ENCODE measurements around the gene C1orf174. TPM values are rescaled to one million over a fixed set of nuclear protein-coding genes. Genes with fewer than 3 reads are reported as not detected.

Gene C1orf174
- total RNA-seq, 1 donor from 2014 or later: 20.9 TPM

DNA sequence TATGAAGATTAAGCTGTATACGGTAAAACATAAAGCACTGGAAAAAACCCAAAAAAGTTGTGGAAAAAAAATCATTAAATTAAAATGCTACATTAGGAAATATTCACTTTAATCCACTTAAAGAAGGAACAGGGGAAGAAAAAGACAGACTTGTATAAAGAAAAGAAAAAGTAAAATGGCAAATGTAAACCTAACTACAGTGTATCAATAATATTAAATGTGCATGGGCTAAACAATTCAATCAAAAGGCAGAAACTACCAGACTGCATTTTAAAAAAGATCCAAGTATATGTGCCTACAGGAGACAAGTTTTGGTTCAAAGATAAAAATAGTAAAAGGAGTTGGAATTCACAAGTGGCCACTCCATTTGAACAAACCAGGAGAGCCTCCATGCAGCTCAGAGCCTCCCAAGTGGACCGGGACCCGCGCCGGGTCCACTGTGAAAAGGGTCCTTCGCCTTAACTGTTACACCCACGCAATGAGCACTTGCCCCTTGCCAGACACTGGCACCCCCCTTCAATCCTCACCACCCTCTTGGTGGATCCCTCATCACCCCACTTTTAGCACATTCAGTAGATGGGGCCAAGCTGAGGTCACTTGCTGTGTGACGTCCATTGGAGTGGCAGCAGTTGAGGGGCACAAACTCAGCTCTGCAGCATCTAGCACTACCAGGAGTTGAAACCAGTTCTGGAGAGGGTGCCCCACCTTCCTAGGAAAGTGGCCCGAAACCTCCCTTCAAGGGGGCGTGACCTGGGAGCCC is 898 bp downstream of the C1orf174 start:
- peaks cover 0 to 4% (median 3%) of the 10 kb centered on the region in 3 donors for H3K9me3 ChIP-seq (ENCODE audit: control insufficient read depth in 3 of 3, low read length in 3 of 3)
- peak overlapping the region; percentile 83 to 99 (median 94) for H3K9ac ChIP-seq (ENCODE audit: low read depth in 1 of 3, low read length in 3 of 3)
- no peaks in the 10 kb centered on the region for H3K27me3 ChIP-seq (ENCODE audit: control insufficient read depth in 3 of 3, insufficient read depth in 3 of 3, low read length in 3 of 3)
- H3K4me3 ChIP-seq (ENCODE audit: low read length in 3 of 3): peak overlapping the region; percentile 73 to 95 (median 94)
- H3K4me1 ChIP-seq (ENCODE audit: control insufficient read depth in 3 of 3, insufficient read depth in 3 of 3, low read length in 3 of 3): peaks cover 6 to 27% (median 7%) of the 10 kb centered on the region in 3 donors
- H3K36me3 ChIP-seq (ENCODE audit: control insufficient read depth in 3 of 3, insufficient read depth in 3 of 3, low read length in 3 of 3): peaks cover 0 to 7% (median 4%) of the 10 kb centered on the region in 3 donors
- peak overlapping the region; percentile 94 for H3K27ac ChIP-seq (ENCODE audit: low read depth, low read length)

DNA sequence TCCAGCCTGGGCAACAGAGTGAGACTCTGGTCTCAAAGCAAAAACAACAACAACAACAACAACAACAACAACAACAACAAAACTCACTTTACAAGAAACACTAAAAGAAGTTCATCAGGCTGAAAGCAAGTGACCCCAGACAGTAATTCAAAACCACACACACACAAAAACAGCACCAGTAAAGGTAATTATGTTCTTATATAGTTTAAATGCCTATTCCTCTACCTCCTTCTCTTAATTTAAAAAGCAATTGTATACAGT is 1.7 kb downstream of the C1orf174 start:
- peaks cover 0 to 4% (median 3%) of the 10 kb centered on the region in 3 donors for H3K9me3 ChIP-seq (ENCODE audit: control insufficient read depth in 3 of 3, low read length in 3 of 3)
- no peak overlapping the region for H3K27ac ChIP-seq (ENCODE audit: low read depth, low read length)
- no peaks in the 10 kb centered on the region for H3K27me3 ChIP-seq (ENCODE audit: control insufficient read depth in 3 of 3, insufficient read depth in 3 of 3, low read length in 3 of 3)
- H3K36me3 ChIP-seq (ENCODE audit: control insufficient read depth in 3 of 3, insufficient read depth in 3 of 3, low read length in 3 of 3): peaks cover 0 to 7% (median 4%) of the 10 kb centered on the region in 3 donors
- no peak overlapping the region for H3K4me3 ChIP-seq (ENCODE audit: low read length in 3 of 3)
- H3K4me1 ChIP-seq (ENCODE audit: control insufficient read depth in 3 of 3, insufficient read depth in 3 of 3, low read length in 3 of 3): peaks cover 6 to 19% (median 7%) of the 10 kb centered on the region in 3 donors
- no peak overlapping the region for H3K9ac ChIP-seq (ENCODE audit: low read depth in 1 of 3, low read length in 3 of 3)

DNA sequence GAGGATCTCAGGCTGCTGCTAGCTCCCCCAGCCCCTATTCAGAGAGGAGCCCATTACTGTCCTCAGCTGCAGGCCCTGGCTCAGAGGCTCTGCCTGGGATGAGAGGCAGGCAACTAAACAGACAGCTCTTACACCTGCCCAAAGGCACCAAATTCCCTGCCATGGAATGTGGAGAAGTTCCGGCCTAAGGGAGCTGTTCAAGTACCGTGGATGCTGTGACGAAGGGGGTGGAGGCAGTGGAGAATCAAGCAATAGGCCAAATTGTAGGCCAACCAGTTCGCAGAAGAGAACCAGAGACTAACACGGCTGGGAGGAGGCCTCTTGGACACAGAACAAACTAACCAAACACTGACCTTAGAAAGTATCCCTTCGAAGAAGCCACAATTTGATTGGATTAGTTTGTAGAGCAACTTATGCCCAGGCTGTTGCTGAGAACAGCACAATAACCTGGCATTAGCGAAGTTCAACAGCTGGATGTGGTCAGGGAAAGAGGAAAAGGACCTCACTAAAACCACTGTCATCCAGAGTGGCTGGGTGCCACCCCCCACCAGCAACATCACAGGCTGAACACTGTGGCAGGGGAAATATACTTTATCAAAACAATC is 3.6 kb downstream of the C1orf174 start:
- no peaks in the 10 kb centered on the region for H3K27me3 ChIP-seq (ENCODE audit: control insufficient read depth in 3 of 3, insufficient read depth in 3 of 3, low read length in 3 of 3)
- peaks cover under 1 to 9% (median 5%) of the 10 kb centered on the region in 3 donors for H3K36me3 ChIP-seq (ENCODE audit: control insufficient read depth in 3 of 3, insufficient read depth in 3 of 3, low read length in 3 of 3)
- peaks cover 0 to 4% (median 3%) of the 10 kb centered on the region in 3 donors for H3K9me3 ChIP-seq (ENCODE audit: control insufficient read depth in 3 of 3, low read length in 3 of 3)
- no peak overlapping the region for H3K27ac ChIP-seq (ENCODE audit: low read depth, low read length)
- peaks cover 12 to 18% (median 12%) of the 10 kb centered on the region in 3 donors for H3K4me1 ChIP-seq (ENCODE audit: control insufficient read depth in 3 of 3, insufficient read depth in 3 of 3, low read length in 3 of 3)
- no peak overlapping the region for H3K4me3 ChIP-seq (ENCODE audit: low read length in 3 of 3)
- no peak overlapping the region for H3K9ac ChIP-seq (ENCODE audit: low read depth in 1 of 3, low read length in 3 of 3)

DNA sequence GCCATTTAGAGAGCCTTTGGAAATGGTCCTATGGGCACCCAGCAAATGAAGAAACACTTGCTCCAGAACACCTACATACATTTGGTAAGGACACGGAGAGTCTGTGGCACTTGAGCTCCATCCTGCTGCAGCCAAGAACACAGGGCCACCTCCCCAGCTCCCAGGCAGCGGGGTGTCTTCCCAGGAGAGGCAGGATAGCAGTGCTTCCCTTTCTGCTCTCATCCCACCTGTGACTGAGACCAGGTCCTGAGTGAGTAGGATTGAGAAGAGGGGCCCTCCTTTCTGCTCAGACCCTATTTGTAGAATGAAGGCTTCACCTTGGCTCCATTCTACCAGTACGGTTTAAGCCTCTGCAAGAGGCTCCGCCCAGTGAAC is 4.1 kb downstream of the C1orf174 start:
- Histone ChIP-seq H3K9me3 (ENCODE audit: control insufficient read depth in 3 of 3, low read length in 3 of 3) (peaks cover 0 to 4% (median 3%) of the 10 kb centered on the region in 3 donors), H3K27ac (ENCODE audit: low read depth, low read length) (no peak overlapping the region), H3K27me3 (ENCODE audit: control insufficient read depth in 3 of 3, insufficient read depth in 3 of 3, low read length in 3 of 3) (no peaks in the 10 kb centered on the region), H3K36me3 (ENCODE audit: control insufficient read depth in 3 of 3, insufficient read depth in 3 of 3, low read length in 3 of 3) (peaks cover 6 to 11% (median 7%) of the 10 kb centered on the region in 3 donors), H3K4me1 (ENCODE audit: control insufficient read depth in 3 of 3, insufficient read depth in 3 of 3, low read length in 3 of 3) (peaks cover 12 to 18% (median 12%) of the 10 kb centered on the region in 3 donors), H3K4me3 (ENCODE audit: low read length in 3 of 3) (no peak overlapping the region), H3K9ac (ENCODE audit: low read depth in 1 of 3, low read length in 3 of 3) (no peak overlapping the region)

DNA sequence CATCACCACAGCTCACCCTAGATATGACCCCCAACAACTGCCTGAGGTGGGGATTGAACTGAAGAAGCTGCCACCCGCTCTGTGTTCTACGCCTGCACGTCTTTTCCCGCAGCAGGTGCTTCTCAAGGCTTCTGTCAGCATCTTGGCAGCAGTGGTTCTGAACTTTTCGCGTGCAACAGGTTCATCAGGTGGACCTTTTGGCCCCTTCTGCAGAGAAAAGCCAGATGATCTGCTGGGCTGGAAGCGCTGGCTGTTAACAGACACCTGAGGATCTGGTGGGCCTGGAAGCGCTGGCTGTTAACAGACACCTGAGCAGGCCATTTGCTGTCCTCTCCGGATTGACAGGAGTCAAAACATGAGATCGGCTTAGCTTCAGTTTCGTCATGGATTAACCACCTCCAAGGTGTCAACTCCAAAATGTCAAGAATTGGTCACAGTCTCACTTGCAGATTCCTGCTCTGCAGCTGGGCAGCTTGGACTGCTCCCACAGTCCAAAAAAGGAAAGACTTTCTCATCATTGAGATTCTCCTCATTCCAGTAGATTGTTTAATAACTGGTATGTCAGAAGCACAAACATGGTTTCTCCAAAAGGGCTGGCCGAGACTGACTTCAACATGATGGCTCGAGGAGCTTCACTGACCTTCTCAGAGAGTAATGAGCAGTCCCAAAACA is 4.7 kb downstream of the C1orf174 start:
- Histone ChIP-seq H3K4me1 (ENCODE audit: control insufficient read depth in 3 of 3, insufficient read depth in 3 of 3, low read length in 3 of 3) (peaks cover 12 to 18% (median 12%) of the 10 kb centered on the region in 3 donors), H3K9ac (ENCODE audit: low read depth in 1 of 3, low read length in 3 of 3) (no peak overlapping the region), H3K27ac (ENCODE audit: low read depth, low read length) (no peak overlapping the region), H3K27me3 (ENCODE audit: control insufficient read depth in 3 of 3, insufficient read depth in 3 of 3, low read length in 3 of 3) (no peaks in the 10 kb centered on the region), H3K4me3 (ENCODE audit: low read length in 3 of 3) (no peak overlapping the region), H3K36me3 (ENCODE audit: control insufficient read depth in 3 of 3, insufficient read depth in 3 of 3, low read length in 3 of 3) (peaks cover 11 to 16% (median 12%) of the 10 kb centered on the region in 3 donors), H3K9me3 (ENCODE audit: control insufficient read depth in 3 of 3, low read length in 3 of 3) (peaks cover 0 to 4% (median 3%) of the 10 kb centered on the region in 3 donors)

DNA sequence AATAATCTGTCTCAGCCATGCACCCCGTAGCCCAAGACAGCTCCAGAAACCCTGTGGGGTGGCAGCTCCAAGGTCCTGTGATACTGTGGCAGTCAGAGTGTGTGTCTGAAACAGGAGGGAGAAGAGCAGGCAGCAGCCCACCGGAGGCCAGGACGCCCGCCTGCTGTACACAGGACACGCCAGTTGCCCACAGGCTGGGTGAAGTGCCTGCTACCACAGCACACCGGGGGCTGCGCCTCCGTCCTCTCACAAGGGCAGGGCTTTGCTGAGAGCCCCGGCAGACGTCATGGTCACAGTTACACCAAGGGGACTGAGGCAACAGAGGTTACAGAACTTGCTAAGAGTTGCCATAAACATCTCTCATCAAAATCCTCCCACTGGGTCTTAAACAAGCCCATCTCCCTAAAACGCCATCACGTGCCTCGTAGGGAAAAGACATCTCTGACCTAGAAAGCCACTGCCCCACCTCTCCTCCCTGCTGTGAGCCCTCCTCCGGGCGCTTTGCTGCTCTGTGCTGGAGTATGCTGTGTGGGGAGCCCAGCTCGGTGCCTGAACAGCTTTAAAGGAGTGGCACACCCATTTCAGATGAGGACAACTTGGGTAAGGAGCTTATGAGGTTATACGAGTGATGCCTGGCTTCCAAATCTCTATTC is 5.3 kb downstream of the C1orf174 start:
- H3K4me1 ChIP-seq (ENCODE audit: control insufficient read depth in 3 of 3, insufficient read depth in 3 of 3, low read length in 3 of 3): peaks cover 12 to 18% (median 12%) of the 10 kb centered on the region in 3 donors
- H3K27me3 ChIP-seq (ENCODE audit: control insufficient read depth in 3 of 3, insufficient read depth in 3 of 3, low read length in 3 of 3): no peaks in the 10 kb centered on the region
- no peak overlapping the region for H3K27ac ChIP-seq (ENCODE audit: low read depth, low read length)
- peaks cover 0 to 4% (median 3%) of the 10 kb centered on the region in 3 donors for H3K9me3 ChIP-seq (ENCODE audit: control insufficient read depth in 3 of 3, low read length in 3 of 3)
- peaks cover 18 to 23% (median 19%) of the 10 kb centered on the region in 3 donors for H3K36me3 ChIP-seq (ENCODE audit: control insufficient read depth in 3 of 3, insufficient read depth in 3 of 3, low read length in 3 of 3)
- H3K4me3 ChIP-seq (ENCODE audit: low read length in 3 of 3): no peak overlapping the region
- no peak overlapping the region for H3K9ac ChIP-seq (ENCODE audit: low read depth in 1 of 3, low read length in 3 of 3)

DNA sequence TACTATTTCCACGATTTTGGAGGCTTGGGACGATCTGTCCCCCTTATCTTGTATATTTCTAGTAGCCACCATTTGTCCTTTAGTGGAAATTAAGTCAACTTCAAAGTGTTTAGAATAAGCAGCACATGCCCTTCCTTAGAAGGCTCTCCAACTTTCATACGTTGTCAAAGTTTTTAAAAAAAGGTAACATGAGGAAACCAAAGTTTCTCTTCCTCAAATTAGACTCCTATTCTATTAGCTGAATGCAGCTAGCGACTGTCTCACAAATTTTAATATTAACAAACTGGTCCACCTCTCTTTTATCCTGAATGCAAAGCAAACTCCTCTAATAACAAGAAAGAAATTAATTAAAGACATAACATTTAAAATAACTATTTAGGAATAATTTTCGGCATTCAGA is 6.9 kb downstream of the C1orf174 start:
- Histone ChIP-seq H3K27me3 (ENCODE audit: control insufficient read depth in 3 of 3, insufficient read depth in 3 of 3, low read length in 3 of 3) (no peaks in the 10 kb centered on the region), H3K27ac (ENCODE audit: low read depth, low read length) (no peak overlapping the region), H3K36me3 (ENCODE audit: control insufficient read depth in 3 of 3, insufficient read depth in 3 of 3, low read length in 3 of 3) (peaks cover 27 to 32% (median 29%) of the 10 kb centered on the region in 3 donors), H3K9me3 (ENCODE audit: control insufficient read depth in 3 of 3, low read length in 3 of 3) (peaks cover 0 to 3% (median 0%) of the 10 kb centered on the region in 3 donors), H3K4me1 (ENCODE audit: control insufficient read depth in 3 of 3, insufficient read depth in 3 of 3, low read length in 3 of 3) (peaks cover 5 to 11% (median 7%) of the 10 kb centered on the region in 3 donors), H3K9ac (ENCODE audit: low read depth in 1 of 3, low read length in 3 of 3) (peak overlapping the region in 1 of 3 donors; percentile 12), H3K4me3 (ENCODE audit: low read length in 3 of 3) (no peak overlapping the region)

DNA sequence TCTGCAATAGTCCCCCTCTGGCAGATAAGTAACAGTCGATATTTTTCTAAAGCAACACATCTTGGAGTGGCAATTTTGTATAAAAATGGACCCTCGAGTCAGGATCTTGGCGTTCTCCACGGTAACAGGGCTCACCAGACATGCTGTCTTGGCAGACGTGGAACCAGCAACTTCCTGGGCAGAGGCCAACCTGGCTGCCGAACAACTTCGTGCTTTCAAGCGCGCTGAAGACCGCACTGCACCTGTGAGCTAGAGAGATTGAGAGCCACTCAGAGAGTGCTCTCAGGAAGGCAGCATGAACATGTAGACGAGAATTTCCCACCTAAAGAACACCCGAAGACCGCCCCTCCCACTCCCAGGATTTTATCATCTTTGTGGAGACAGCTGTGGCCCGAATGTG is 7.3 kb downstream of the C1orf174 start:
- H3K36me3 ChIP-seq (ENCODE audit: control insufficient read depth in 3 of 3, insufficient read depth in 3 of 3, low read length in 3 of 3): peaks cover 28 to 36% (median 31%) of the 10 kb centered on the region in 3 donors
- peak overlapping the region in 1 of 3 donors; percentile 4 for H3K9ac ChIP-seq (ENCODE audit: low read depth in 1 of 3, low read length in 3 of 3)
- H3K9me3 ChIP-seq (ENCODE audit: control insufficient read depth in 3 of 3, low read length in 3 of 3): no peaks in the 10 kb centered on the region
- H3K4me3 ChIP-seq (ENCODE audit: low read length in 3 of 3): no peak overlapping the region
- H3K4me1 ChIP-seq (ENCODE audit: control insufficient read depth in 3 of 3, insufficient read depth in 3 of 3, low read length in 3 of 3): peaks cover 5 to 11% (median 7%) of the 10 kb centered on the region in 3 donors
- H3K27ac ChIP-seq (ENCODE audit: low read depth, low read length): no peak overlapping the region
- no peaks in the 10 kb centered on the region for H3K27me3 ChIP-seq (ENCODE audit: control insufficient read depth in 3 of 3, insufficient read depth in 3 of 3, low read length in 3 of 3)

DNA sequence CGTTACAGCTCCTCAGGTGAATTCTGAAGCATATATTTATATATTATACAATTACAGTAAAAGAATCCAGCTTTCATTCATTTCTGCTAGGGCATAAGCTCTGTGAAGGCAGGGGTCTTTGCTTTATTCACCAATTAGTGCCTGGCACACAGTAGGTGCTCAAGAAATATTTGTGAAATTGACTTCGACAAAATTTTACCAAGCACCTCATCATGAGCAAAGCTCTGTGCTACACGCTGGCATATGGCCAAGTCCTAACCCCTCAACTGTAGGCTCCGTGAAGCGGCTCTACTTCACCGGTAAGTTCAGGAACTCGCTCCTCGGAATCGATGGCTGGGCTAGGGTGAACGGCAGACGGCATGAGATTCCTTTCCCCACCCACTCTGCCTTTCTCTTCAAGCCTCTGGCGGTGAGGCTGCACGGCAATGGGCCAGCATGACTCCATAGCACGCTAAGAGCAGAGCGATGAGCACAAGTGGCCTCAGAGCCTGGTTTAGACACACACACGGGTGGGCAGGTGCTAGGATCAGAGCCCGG is 8.7 kb downstream of the C1orf174 start:
- no peak overlapping the region for H3K4me3 ChIP-seq (ENCODE audit: low read length in 3 of 3)
- no peaks in the 10 kb centered on the region for H3K9me3 ChIP-seq (ENCODE audit: control insufficient read depth in 3 of 3, low read length in 3 of 3)
- no peaks in the 10 kb centered on the region for H3K27me3 ChIP-seq (ENCODE audit: control insufficient read depth in 3 of 3, insufficient read depth in 3 of 3, low read length in 3 of 3)
- H3K9ac ChIP-seq (ENCODE audit: low read depth in 1 of 3, low read length in 3 of 3): no peak overlapping the region
- peaks cover 5 to 11% (median 7%) of the 10 kb centered on the region in 3 donors for H3K4me1 ChIP-seq (ENCODE audit: control insufficient read depth in 3 of 3, insufficient read depth in 3 of 3, low read length in 3 of 3)
- H3K36me3 ChIP-seq (ENCODE audit: control insufficient read depth in 3 of 3, insufficient read depth in 3 of 3, low read length in 3 of 3): peaks cover 34 to 42% (median 36%) of the 10 kb centered on the region in 3 donors
- no peak overlapping the region for H3K27ac ChIP-seq (ENCODE audit: low read depth, low read length)

Measured in skeletal muscle tissue (tissue), 4 donors.